ENCODE data around the gene MYBPH. TPM values are rescaled to one million over a fixed set of nuclear protein-coding genes. Genes with fewer than 3 reads are reported as not detected.

MYBPH gene
- total and polyA plus RNA-seq, 10 of the 15 experiments (the other 5 are each of a cell fraction or from before 2014, with no cell fraction given), result 0.06 to 0.10 TPM; not detected in 8

GRCh38 chr1:203124546-203125317, 50.9 kb downstream of the MYBPH start:
- no TSS peak for BruUV-seq (replicated peaks)
- no peak for FAIRE-seq
- ChIA-PET CTCF (interaction anchor here (0.6 to 2.2 kb wide), 4 partner anchors 42 to 95 kb away, joined by 3 to 8 read pairs (median 3); no protein-coding TSS in a partner anchor), RAD21 (ENCODE audit: unreplicated experiment) (no interaction called here), POLR2A (no interaction called here), SMC1A (ENCODE audit: uncharacterized antibody, unreplicated experiment) (interaction anchor here (1.4 kb wide), 1 partner anchor 12 kb away, joined by 3 read pairs; no protein-coding TSS in a partner anchor)
- TF ChIP-seq, protein P1, sequence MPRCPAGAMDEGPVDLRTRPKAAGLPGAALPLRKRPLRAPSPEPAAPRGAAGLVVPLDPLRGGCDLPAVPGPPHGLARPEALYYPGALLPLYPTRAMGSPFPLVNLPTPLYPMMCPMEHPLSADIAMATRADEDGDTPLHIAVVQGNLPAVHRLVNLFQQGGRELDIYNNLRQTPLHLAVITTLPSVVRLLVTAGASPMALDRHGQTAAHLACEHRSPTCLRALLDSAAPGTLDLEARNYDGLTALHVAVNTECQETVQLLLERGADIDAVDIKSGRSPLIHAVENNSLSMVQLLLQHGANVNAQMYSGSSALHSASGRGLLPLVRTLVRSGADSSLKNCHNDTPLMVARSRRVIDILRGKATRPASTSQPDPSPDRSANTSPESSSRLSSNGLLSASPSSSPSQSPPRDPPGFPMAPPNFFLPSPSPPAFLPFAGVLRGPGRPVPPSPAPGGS (IDR thresholded peaks at IDR 0.05; ENCODE audit: borderline replicate concordance, insufficient read depth, low read depth, low read length, poor library complexity, severe bottlenecking), result no peak
- TF ChIP-seq NFXL1 (IDR thresholded peaks at IDR 0.05; ENCODE audit: borderline replicate concordance) (no peak), USF2 (IDR thresholded peaks at IDR 0.05; ENCODE audit: borderline replicate concordance, low read depth, low read length) (no peak), BHLHE40 (IDR thresholded peaks at IDR 0.05; ENCODE audit: borderline replicate concordance in 1 of 2, low read depth in 2 of 2, low read length in 1 of 2) (no peak)
- TF ChIP-seq, protein P2, sequence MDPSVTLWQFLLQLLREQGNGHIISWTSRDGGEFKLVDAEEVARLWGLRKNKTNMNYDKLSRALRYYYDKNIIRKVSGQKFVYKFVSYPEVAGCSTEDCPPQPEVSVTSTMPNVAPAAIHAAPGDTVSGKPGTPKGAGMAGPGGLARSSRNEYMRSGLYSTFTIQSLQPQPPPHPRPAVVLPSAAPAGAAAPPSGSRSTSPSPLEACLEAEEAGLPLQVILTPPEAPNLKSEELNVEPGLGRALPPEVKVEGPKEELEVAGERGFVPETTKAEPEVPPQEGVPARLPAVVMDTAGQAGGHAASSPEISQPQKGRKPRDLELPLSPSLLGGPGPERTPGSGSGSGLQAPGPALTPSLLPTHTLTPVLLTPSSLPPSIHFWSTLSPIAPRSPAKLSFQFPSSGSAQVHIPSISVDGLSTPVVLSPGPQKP (IDR thresholded peaks at IDR 0.05; ENCODE audit: low read depth, low read length), result no peak
- H2AFZ ChIP-seq (ENCODE audit: control insufficient read depth, low read depth, low read length), result no peak overlapping the region
- in situ Hi-C loops (cut with MboI), result no loop called here
- H3K4me3 ChIP-seq, result no peak overlapping the region
- DNase-seq (ENCODE audit: low read depth, low spot score), result no peak
- WGBS (ENCODE audit: insufficient coverage, insufficient replicate concordance, low lambda C conversion rate, missing lambda C conversion rate), result under 1% methylated on average over 5 of the region's 5 CpGs
- no peaks in the 10 kb centered on the region for H4K20me1 ChIP-seq (ENCODE audit: control insufficient read depth, insufficient read depth)
- no peak overlapping the region for H3K4me2 ChIP-seq (ENCODE audit: control insufficient read depth, insufficient read depth)
- no peaks in the 10 kb centered on the region for H3K79me2 ChIP-seq (ENCODE audit: control insufficient read depth, insufficient read depth, low read length)
- H3K9me3 ChIP-seq (replicated peaks; ENCODE audit: control insufficient read depth, insufficient read depth, low read length), result no peaks in the 10 kb centered on the region
- ATAC-seq, result no peak
- H3K36me3 ChIP-seq (ENCODE audit: control insufficient read depth in 2 of 2, insufficient read depth in 2 of 2, low read length in 1 of 2), result no peaks in the 10 kb centered on the region
- intact Hi-C loops (cut with micrococcal nuclease; ENCODE audit: unreplicated experiment), result no loop called here
- peaks cover 3 to 8% of the 10 kb centered on the region in 2 experiments for H3K27me3 ChIP-seq (replicated peaks in 1 of 2; ENCODE audit: control insufficient read depth in 2 of 2, insufficient read depth in 2 of 2, low read length in 1 of 2)
- no peak overlapping the region for H3K9ac ChIP-seq (ENCODE audit: control insufficient read depth, insufficient read depth, low read length)
- H3K4me1 ChIP-seq (ENCODE audit: control insufficient read depth, insufficient read depth, low read length), result no peaks in the 10 kb centered on the region
- H3K27ac ChIP-seq (ENCODE audit: control insufficient read depth, insufficient read depth), result no peak overlapping the region
